HG03095 (cell line): ENCODE results near the gene CUL7.
"Not testable (repeated sequence)": the region's sequence is repeated elsewhere in the genome, so short reads cannot be mapped to it uniquely, and the experiment has no call there.

Experiments
- ATAC-seq: cut with Tn5 transposase; IDR thresholded peaks from one replicate; pipeline ENCODE4 v1.9.1; 2021; ENCODE audit warnings: moderate library complexity; ENCODE audit not compliant: unreplicated experiment

CUL7 gene

DNA sequence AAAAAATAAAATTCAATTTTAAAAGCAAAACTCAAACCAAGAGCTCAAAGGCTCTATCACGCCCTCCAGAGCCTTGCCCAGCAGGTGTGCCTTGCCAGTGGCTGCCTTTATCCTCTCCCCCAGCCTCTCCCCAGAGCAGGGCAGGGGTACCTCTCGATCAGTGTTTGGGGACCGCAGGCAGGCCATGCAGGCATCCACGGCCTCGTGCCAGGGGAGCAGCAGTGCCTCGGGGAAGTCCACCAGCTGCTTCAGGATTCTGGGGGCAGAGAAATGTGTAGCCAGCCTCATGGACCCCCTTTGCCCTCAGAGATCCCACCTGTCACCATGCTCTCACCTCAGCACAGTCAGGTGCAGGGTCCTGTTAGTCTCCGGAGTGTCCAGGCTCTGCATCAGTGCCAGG, 5.7 kb downstream of the CUL7 start:
- no peak for ATAC-seq

DNA sequence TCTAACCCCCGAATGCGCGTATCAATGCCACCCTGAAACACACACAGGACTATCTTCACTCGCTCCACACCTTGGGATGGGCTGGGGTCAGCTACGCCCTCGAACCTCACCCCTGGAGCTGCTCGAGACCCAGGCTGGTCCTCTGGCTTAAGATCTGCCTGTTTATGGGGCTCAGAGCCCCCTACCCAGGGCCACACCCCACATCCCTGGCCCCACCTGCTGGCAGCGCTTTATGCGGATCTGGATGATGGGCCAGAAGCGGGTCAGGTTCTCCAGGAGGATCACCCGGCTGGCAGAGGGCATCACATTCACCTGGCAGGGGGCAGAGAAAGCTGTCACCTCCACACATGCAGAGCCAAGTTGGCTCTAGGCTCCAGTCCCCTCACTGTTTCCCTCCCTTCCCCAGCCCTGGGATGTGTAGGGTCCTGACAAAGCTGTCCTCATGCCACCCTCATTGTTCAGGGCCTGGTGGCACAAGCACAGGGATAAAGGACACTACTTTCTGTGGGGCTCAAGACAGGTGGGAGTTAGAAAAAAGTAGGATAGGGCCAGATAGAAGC, 8.2 kb downstream of the CUL7 start:
- no peak for ATAC-seq

GRCh38 chr6:43043310-43043709, 10.3 kb downstream of the CUL7 start:
- no peak for ATAC-seq

- ATAC-seq: not testable (repeated sequence)
These were observed 12.2 kb downstream of the CUL7 start for GRCh38 chr6:43041475-43041874.

DNA sequence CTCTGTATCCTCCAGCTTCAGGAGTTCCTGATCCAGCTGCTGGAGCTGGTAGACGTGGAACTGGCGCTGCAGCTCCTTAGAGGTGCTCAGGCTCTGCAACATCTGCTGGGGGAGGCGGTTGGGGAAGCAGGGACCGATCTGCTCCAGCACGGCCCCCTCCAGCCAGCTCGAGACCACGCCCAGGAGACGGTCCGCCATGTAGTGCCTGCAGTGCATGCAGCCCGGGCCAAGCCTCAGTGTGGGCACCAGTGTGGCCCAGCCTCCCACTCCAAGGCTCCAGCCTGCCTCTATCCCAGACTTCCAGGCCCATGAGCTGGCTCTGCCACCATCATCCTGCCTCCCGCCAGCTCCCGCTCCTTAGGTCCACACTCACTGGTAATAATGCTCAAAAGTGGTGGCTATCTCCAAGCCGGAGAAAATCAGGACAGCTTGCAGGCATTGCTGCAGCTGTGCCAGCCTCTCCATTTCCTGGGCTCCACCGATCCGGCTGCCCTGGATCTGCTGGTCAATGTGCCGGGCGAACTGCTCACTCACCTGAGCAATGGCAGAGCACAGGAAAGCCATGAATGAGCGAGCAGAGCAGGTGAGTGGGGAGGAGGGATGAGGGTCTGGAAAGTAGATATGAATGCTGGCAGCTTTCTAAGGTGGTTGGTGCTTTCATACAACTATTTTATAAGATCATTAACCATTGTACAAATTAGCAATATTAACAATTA, 13.0 kb downstream of the CUL7 start:
- ATAC-seq: no peak

- no peak for ATAC-seq
These were observed 14.9 kb downstream of the CUL7 start for GRCh38 chr6:43038727-43039126.

DNA sequence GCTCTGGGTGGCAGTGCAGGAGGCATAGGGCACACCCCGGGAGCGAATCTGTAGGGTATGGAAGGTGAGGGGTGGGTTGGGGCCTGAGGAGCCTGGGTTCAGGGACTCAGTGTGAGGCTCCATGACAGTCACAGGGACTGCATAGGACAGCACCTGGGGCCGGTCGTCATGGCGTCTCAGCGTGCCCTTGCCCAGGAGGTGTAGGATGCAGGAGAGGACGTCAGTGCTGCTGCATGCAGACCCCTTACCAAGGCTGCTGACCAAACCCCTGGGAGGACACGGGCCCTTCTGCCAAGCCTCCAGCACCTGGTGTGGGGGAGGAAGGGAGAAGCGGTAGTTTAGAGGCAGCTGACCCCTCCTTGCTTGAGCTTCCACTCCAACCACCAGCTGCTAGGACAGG, 15.9 kb downstream of the CUL7 start:
- no peak for ATAC-seq

- no peak for ATAC-seq
These were observed 16.5 kb downstream of the CUL7 start for GRCh38 chr6:43037197-43037596.

DNA sequence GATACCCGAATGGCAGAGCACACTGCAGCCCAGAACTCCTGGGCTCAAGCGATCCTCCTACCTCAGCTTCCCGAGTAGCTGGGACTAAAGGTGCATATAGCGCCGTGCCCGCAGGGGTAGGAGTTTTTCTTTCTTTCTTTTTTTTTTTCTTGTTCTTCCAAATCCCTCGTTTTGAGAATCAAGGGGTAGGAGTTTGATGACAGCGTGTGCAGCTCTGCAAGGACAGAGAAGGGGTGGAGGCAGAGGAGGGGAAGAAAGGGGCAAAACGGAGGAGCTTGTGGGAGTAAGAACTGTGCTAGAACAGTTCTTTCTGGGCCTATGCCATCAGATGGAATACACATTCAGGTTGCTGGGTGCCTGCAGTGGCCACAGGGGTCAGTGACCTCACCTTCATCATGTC, 16.9 kb downstream of the CUL7 start:
- ATAC-seq: no peak

- ATAC-seq: no peak
These were observed 18.0 kb downstream of the CUL7 start for GRCh38 chr6:43035495-43036194.

- no peak for ATAC-seq
These were observed 19.5 kb downstream of the CUL7 start for GRCh38 chr6:43034190-43034525.

- no peak for ATAC-seq
These were observed 20.0 kb downstream of the CUL7 start for GRCh38 chr6:43033496-43034189.

GRCh38 chr6:43032326-43032725, 21.3 kb downstream of the CUL7 start:
- ATAC-seq: no peak

DNA sequence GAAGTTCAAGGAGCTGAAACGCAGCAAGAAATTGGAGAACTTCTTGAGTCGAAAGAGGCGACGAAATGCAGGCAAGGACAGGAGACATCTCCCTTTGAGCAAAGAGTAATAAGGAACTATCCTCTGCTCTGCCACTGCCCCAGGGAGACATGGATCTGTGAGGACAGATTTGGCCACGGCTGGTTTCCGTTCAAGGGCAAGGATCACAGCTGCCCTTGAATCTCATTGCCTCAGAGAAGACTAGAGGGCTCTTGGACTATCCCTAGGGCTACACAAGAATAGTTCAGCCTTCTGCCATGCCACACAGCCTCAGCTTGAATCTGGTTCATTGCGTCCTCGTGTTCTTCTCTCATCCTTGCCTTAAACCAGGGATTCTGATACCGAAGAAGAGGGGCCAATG, 24.5 kb downstream of the CUL7 start:
- no peak for ATAC-seq

GRCh38 chr6:43026365-43026764, 27.3 kb downstream of the CUL7 start:
- no peak for ATAC-seq

- ATAC-seq: no peak
These were observed 29.2 kb downstream of the CUL7 start for GRCh38 chr6:43024436-43024835.

DNA sequence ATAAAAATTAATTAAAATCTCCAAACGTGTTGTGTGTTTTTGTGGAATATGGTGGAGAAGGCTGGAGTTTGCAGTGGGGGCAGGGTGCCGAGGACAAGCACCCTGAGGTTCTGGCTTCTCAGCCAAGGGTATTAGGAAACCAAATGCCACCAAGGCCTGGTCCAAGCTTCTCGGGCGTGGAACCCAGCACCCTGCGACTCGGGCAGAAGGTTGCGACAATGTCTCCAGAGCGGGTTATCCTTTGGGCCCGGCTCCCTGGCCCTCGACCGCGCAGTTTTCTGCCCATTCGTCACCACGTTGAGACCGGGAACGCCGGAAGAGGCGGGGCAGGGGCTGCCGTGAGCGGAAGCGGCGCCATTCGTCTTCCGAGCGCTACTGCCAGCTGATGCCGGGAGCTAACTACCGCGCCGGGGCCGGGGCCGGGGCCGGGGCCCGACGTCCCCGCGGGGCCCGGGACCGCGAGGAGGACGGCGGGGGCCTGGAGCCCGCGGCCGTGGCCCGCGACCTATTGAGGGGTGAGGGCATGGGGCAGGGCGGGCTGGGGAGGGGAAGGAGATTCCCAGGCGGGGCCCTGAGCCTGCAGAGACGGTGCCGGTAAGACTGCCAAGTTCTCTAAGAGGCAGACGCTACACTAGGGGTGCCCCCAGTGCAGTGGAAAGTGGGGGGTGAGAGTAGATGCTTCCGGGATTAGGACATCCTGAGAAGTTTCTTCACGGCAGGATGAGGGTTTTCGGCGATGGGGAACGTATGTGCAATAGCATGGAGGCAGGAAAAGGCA, 32.2 kb downstream of the CUL7 start, which contains the start of gene RRP36:
RRP36 (plus strand) TSS at position 354 of the 778 bp plus-strand sequence; CDS start at position 386, 32 bp downstream.
- peak; percentile 61 for ATAC-seq

GRCh38 chr6:43020847-43021246, 32.8 kb downstream of the CUL7 start:
- no peak for ATAC-seq

GRCh38 chr6:43020052-43020705, 33.5 kb downstream of the CUL7 start:
- no peak for ATAC-seq

DNA sequence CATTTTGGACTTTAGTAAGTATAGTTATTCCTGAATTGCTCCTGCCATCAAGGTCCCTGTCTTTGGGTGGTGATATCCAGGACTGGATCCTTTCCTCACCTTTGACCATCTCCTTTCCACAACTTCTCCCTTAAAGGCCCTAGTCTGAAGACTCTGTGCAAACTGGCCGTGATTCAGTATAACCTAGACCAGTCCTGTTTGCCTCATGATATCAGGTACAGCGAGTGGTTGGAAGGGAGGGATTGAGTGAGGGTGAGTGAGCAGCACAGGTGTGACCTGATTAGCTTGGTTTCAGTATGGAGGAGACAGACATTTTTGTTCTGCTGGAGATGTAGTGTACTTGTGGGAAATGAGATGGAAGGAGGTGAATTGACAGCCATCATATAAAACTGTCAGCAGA, 34.5 kb downstream of the CUL7 start:
- ATAC-seq: no peak
